ENCODE results near the gene CTNNA3. TPM values are rescaled to one million over a fixed set of nuclear protein-coding genes. Genes with fewer than 3 reads are reported as not detected.

Gene CTNNA3
- total and polyA plus RNA-seq, 7 donors = under 0.01 to 4.6 (median 2.4) TPM; not detected in 1

- intact Hi-C loops (cut with DNase I) = loop anchor here (2.0 to 5.0 kb wide), 3 partner anchors 28 to 114 kb away; no protein-coding TSS in a partner anchor
- DNase-seq = no peak
- Histone ChIP-seq H3K36me3 (no peaks in the 10 kb centered on the region), H3K4me3 (no peak overlapping the region), H3K9me3 (no peaks in the 10 kb centered on the region), H3K27me3 (no peaks in the 10 kb centered on the region), H3K4me1 (peaks cover 3 to 46% (median 21%) of the 10 kb centered on the region in 4 donors), H3K27ac (no peak overlapping the region)
- 89 to 94% methylated on average over 1 of the region's 1 CpG for WGBS, 2 donors
- TF ChIP-seq POLR2A (IDR thresholded peaks at IDR 0.05) (no peak), CTCF (IDR thresholded peaks at IDR 0.05) (no peak), EP300 (IDR thresholded peaks at IDR 0.05) (no peak), POLR2AphosphoS5 (IDR thresholded peaks at IDR 0.05) (no peak)
These were observed 29.0 kb downstream of the CTNNA3 start for GRCh38 chr10:67667035-67667425.

- DNase-seq = no peak
- H3K9me3 ChIP-seq = no peaks in the 10 kb centered on the region
- H3K27me3 ChIP-seq = no peaks in the 10 kb centered on the region
- WGBS, 2 donors = 82 to 95% methylated on average over 1 of the region's 1 CpG
- no peak overlapping the region for H3K4me3 ChIP-seq
- no peak overlapping the region for H3K27ac ChIP-seq
- intact Hi-C loops (cut with DNase I) = loop anchor here (2.0 to 5.0 kb wide), 3 partner anchors 28 to 114 kb away; no protein-coding TSS in a partner anchor
- H3K4me1 ChIP-seq = peaks cover 3 to 46% (median 21%) of the 10 kb centered on the region in 4 donors
- no peak for TF ChIP-seq EP300 (IDR thresholded peaks at IDR 0.05)
- TF ChIP-seq CTCF (IDR thresholded peaks at IDR 0.05) = peak; percentile 36 to 57 (median 50)
- TF ChIP-seq POLR2AphosphoS5 (IDR thresholded peaks at IDR 0.05) = no peak
- TF ChIP-seq POLR2A (IDR thresholded peaks at IDR 0.05) = no peak
- no peaks in the 10 kb centered on the region for H3K36me3 ChIP-seq
These were observed 29.5 kb downstream of the CTNNA3 start for GRCh38 chr10:67666416-67667034.

DNA sequence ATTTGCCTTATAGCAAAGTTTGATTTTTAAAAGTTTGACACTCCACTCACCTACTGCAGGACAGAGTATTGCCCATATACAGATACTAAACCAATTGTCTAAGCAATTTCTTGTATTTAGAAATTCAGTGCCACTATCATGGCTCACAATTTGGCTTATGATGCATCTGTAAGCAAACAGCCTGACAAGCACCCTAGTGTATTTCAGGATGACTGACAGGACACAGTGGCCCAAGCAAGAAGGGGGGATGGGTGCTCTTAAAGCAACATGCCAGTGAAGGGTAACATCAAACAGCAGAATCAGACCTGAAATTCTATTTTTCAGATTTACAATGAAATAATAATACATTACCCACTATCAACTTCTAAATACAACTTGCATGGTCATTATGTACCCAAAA, 30.5 kb downstream of the CTNNA3 start:
- TF ChIP-seq EP300 (IDR thresholded peaks at IDR 0.05) (no peak), POLR2AphosphoS5 (IDR thresholded peaks at IDR 0.05) (peak in 2 of 4 donors; percentile 9 to 12), POLR2A (IDR thresholded peaks at IDR 0.05) (no peak), CTCF (IDR thresholded peaks at IDR 0.05) (no peak)
- no peak for DNase-seq
- H3K9me3 ChIP-seq = no peaks in the 10 kb centered on the region
- peak overlapping the region in 3 of 4 donors; percentile 9 to 54 (median 27) for H3K27ac ChIP-seq
- intact Hi-C loops (cut with DNase I) = loop anchor here (5.0 kb wide), 1 partner anchor 97 kb away; no protein-coding TSS in a partner anchor
- H3K4me3 ChIP-seq = no peak overlapping the region
- no peaks in the 10 kb centered on the region for H3K27me3 ChIP-seq
- no peaks in the 10 kb centered on the region for H3K36me3 ChIP-seq
- peaks cover 3 to 45% (median 21%) of the 10 kb centered on the region in 4 donors for H3K4me1 ChIP-seq

GRCh38 chr10:67664942-67665341, 31.1 kb downstream of the CTNNA3 start:
- Histone ChIP-seq H3K36me3 (no peaks in the 10 kb centered on the region), H3K9me3 (no peaks in the 10 kb centered on the region), H3K27ac (peak overlapping the region in 3 of 4 donors; percentile 6 to 54 (median 27)), H3K4me1 (peaks cover 3 to 40% (median 19%) of the 10 kb centered on the region in 4 donors), H3K27me3 (no peaks in the 10 kb centered on the region), H3K4me3 (no peak overlapping the region)
- WGBS, 2 donors = 68 to 70% methylated on average over 3 of the region's 3 CpGs
- intact Hi-C loops (cut with DNase I) = loop anchor here (5.0 kb wide), 1 partner anchor 97 kb away; no protein-coding TSS in a partner anchor
- no peak for DNase-seq
- TF ChIP-seq POLR2AphosphoS5 (IDR thresholded peaks at IDR 0.05) (no peak), POLR2A (IDR thresholded peaks at IDR 0.05) (no peak), CTCF (IDR thresholded peaks at IDR 0.05) (no peak), EP300 (IDR thresholded peaks at IDR 0.05) (no peak)
